Measurements from ENCODE around the gene RNF113B. TPM values are rescaled to one million over a fixed set of nuclear protein-coding genes. Genes with fewer than 3 reads are reported as not detected.

Gene RNF113B
- total RNA-seq, 1 experiment from 2014 or later, result not detected

DNA sequence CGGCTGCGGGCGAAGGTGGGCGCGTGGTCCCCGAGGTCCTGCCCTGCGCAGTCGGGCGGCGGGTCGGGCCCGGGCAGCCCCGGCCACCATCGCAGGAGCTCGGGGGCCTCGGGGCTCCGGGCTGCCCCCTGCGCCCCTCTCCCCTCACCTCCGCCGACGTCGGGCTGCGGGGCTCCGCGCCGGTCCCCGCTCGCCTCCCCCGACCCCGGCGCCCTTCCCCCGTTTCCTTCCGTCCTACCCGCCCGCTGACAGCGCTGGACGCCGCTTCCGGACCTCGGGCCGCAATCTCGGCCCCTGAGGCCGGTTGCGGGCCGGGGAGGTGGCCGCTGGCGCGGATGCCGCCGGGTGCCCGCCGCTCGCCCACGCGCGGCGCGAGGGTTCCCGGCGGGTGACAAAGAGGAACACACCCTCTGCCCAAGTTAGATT is 33.5 kb downstream of the RNF113B start:
- TF ChIP-seq, protein P1, sequence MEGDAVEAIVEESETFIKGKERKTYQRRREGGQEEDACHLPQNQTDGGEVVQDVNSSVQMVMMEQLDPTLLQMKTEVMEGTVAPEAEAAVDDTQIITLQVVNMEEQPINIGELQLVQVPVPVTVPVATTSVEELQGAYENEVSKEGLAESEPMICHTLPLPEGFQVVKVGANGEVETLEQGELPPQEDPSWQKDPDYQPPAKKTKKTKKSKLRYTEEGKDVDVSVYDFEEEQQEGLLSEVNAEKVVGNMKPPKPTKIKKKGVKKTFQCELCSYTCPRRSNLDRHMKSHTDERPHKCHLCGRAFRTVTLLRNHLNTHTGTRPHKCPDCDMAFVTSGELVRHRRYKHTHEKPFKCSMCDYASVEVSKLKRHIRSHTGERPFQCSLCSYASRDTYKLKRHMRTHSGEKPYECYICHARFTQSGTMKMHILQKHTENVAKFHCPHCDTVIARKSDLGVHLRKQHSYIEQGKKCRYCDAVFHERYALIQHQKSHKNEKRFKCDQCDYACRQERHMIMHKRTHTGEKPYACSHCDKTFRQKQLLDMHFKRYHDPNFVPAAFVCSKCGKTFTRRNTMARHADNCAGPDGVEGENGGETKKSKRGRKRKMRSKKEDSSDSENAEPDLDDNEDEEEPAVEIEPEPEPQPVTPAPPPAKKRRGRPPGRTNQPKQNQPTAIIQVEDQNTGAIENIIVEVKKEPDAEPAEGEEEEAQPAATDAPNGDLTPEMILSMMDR (IDR thresholded peaks at IDR 0.05; ENCODE audit: insufficient read depth in 1 of 2, low read depth in 1 of 2, low read length in 1 of 2, severe bottlenecking in 1 of 2, unreplicated experiment in 1 of 2), result no peak
- H3K27me3 ChIP-seq (replicated peaks; ENCODE audit: control insufficient read depth, insufficient read depth, low read length), result no peaks in the 10 kb centered on the region
- H3K4me3 Mint-ChIP-seq (ENCODE audit: unreplicated experiment), result peak overlapping the region; percentile 95
- H3K4me1 Mint-ChIP-seq (ENCODE audit: low read depth, unreplicated experiment), result peaks cover 12% of the 10 kb centered on the region
- no peaks in the 10 kb centered on the region for H3K9me3 ChIP-seq
- H3K36me3 ChIP-seq (ENCODE audit: control insufficient read depth, insufficient read depth, low read length), result no peaks in the 10 kb centered on the region
- peak overlapping the region; percentile 91 for H3K27ac Mint-ChIP-seq (ENCODE audit: unreplicated experiment)
- DNase-seq, result peak in 1 of 2 experiments; percentile 33
- H3K4me1 ChIP-seq, result peaks cover 38% of the 10 kb centered on the region
- intact Hi-C loops (cut with micrococcal nuclease; ENCODE audit: unreplicated experiment), result loop anchor here (1.0 to 10.0 kb wide), 6 partner anchors 79 to 521 kb away; no protein-coding TSS in a partner anchor
- no peaks in the 10 kb centered on the region for H3K9me3 Mint-ChIP-seq (ENCODE audit: unreplicated experiment)
- POLR2A ChIA-PET, result no interaction called here
- BruUV-seq (replicated peaks), result no TSS peak
- no peaks in the 10 kb centered on the region for H3K36me3 Mint-ChIP-seq (ENCODE audit: insufficient read depth, unreplicated experiment)
- CTCF ChIA-PET, result no interaction called here
- no peaks in the 10 kb centered on the region for H3K27me3 Mint-ChIP-seq (ENCODE audit: insufficient read depth, unreplicated experiment)
- H3K4me3 ChIP-seq (ENCODE audit: low read depth, low read length), result peak overlapping the region; percentile 69

- POLR2A ChIA-PET, result no interaction called here
- no peak for DNase-seq
- H3K27ac Mint-ChIP-seq (ENCODE audit: unreplicated experiment), result no peak overlapping the region
- H3K36me3 ChIP-seq (ENCODE audit: control insufficient read depth, insufficient read depth, low read length), result no peaks in the 10 kb centered on the region
- CTCF ChIA-PET, result no interaction called here
- H3K4me3 Mint-ChIP-seq (ENCODE audit: unreplicated experiment), result peak overlapping the region; percentile 95
- TF ChIP-seq, protein P1 (IDR thresholded peaks at IDR 0.05; ENCODE audit: insufficient read depth in 1 of 2, low read depth in 1 of 2, low read length in 1 of 2, severe bottlenecking in 1 of 2, unreplicated experiment in 1 of 2), result no peak
- peaks cover 42% of the 10 kb centered on the region for H3K4me1 ChIP-seq
- no TSS peak for BruUV-seq (replicated peaks)
- no peaks in the 10 kb centered on the region for H3K27me3 Mint-ChIP-seq (ENCODE audit: insufficient read depth, unreplicated experiment)
- intact Hi-C loops (cut with micrococcal nuclease; ENCODE audit: unreplicated experiment), result loop anchor here (1.0 to 10.0 kb wide), 6 partner anchors 78 to 522 kb away; no protein-coding TSS in a partner anchor
- no peaks in the 10 kb centered on the region for H3K36me3 Mint-ChIP-seq (ENCODE audit: insufficient read depth, unreplicated experiment)
- H3K4me1 Mint-ChIP-seq (ENCODE audit: low read depth, unreplicated experiment), result peaks cover 12% of the 10 kb centered on the region
- no peaks in the 10 kb centered on the region for H3K9me3 ChIP-seq
- no peaks in the 10 kb centered on the region for H3K9me3 Mint-ChIP-seq (ENCODE audit: unreplicated experiment)
- no peaks in the 10 kb centered on the region for H3K27me3 ChIP-seq (replicated peaks; ENCODE audit: control insufficient read depth, insufficient read depth, low read length)
- peak overlapping the region; percentile 69 for H3K4me3 ChIP-seq (ENCODE audit: low read depth, low read length)
Measured at GRCh38 chr13:98143157-98143553, 33.9 kb downstream of the RNF113B start.

DNA sequence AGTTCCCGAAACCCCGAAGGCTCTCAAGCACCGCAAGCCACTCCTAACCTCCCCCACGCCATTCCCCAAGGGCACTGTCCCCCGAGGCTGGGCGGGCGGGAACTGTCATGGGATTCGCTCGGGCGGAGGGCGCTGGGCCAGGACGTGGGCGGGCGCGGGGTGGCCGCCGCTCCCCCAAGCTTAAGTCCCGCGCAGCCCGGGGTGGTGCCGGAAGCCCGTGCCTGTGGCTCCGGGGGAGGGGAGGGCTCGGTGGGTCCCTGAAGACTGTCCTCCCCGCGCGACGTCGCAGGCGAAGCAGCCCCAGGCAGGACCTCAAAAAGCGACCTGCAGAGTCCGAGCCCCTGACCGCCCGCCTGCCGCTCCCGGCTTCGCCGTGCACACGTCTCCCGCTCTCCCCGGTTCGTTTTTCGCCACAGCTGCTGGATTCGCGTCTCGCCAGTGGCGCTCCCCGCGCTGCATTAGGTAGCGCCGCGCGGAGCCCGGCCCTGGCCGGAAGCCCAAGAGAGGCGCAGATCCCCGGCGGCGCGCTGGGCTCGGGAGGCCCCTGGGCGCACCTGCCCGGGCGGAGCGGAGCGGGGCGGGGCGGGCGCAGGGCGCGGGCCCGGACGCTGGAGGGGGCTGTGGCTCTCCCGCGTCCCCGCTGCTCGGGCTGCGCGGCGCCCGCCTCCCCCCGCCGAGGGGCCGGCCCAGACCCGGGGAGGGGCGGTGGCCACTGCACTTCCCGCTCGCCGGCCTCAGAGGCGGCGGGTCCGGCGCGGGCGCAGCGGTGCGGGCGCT is 34.5 kb downstream of the RNF113B start, which contains the start of gene FARP1:
FARP1 (plus strand) TSS at position 715 of the 777 bp plus-strand sequence. CDS start 70,149 bp downstream, outside the sequence.
- Histone ChIP-seq H3K4me3 (ENCODE audit: low read depth, low read length) (peak within 1 kb of the TSS; percentile 86), H3K9me3 (no peaks in the 10 kb centered on the region), H3K27me3 (replicated peaks; ENCODE audit: control insufficient read depth, insufficient read depth, low read length) (no peaks in the 10 kb centered on the region), H3K4me1 (peaks cover 42% of the 10 kb centered on the region), H3K36me3 (ENCODE audit: control insufficient read depth, insufficient read depth, low read length) (no peaks in the 10 kb centered on the region)
- DNase-seq, result peak; percentile 88 to 96
- peaks cover 12% of the 10 kb centered on the region for H3K4me1 Mint-ChIP-seq (ENCODE audit: low read depth, unreplicated experiment)
- ChIA-PET CTCF (interaction anchor here (0.6 to 1.0 kb wide), 2 partner anchors 75 to 208 kb away, joined by 3 read pairs; no protein-coding TSS in a partner anchor), POLR2A (no interaction called here)
- no peaks in the 10 kb centered on the region for H3K9me3 Mint-ChIP-seq (ENCODE audit: unreplicated experiment)
- H3K4me3 Mint-ChIP-seq (ENCODE audit: unreplicated experiment), result peak within 1 kb of the TSS; percentile 95
- no TSS peak for BruUV-seq (replicated peaks)
- TF ChIP-seq, protein P1 (IDR thresholded peaks at IDR 0.05; ENCODE audit: insufficient read depth in 1 of 2, low read depth in 1 of 2, low read length in 1 of 2, severe bottlenecking in 1 of 2, unreplicated experiment in 1 of 2), result no peak
- peak within 1 kb of the TSS; percentile 91 for H3K27ac Mint-ChIP-seq (ENCODE audit: unreplicated experiment)
- H3K27me3 Mint-ChIP-seq (ENCODE audit: insufficient read depth, unreplicated experiment), result no peaks in the 10 kb centered on the region
- H3K36me3 Mint-ChIP-seq (ENCODE audit: insufficient read depth, unreplicated experiment), result no peaks in the 10 kb centered on the region
- intact Hi-C loops (cut with micrococcal nuclease; ENCODE audit: unreplicated experiment), result loop anchor here (1.0 to 10.0 kb wide), 7 partner anchors 78 to 522 kb away; no protein-coding TSS in a partner anchor
